KMS-11 (cell line): ENCODE measurements around the gene GLRX2.

Experiments
- H2AFZ ChIP-seq: fragments of 200-600 bp; sonication (generic); 2 replicates; pipeline ENCODE4 v1.6.1; 2016; ENCODE audit warnings: antibody characterized with exemption, mixed run types, low read depth
- H3K27ac ChIP-seq: fragments of 200-600 bp; sonication (generic); 2 replicates; pipeline ENCODE4 v1.6.1; 2016; ENCODE audit warnings: mild to moderate bottlenecking, mixed run types
- H3K27me3 ChIP-seq: fragments of 200-600 bp; sonication (generic); 2 replicates; pipeline ENCODE4 v1.6.1; 2017; ENCODE audit warnings: mild to moderate bottlenecking, low read depth, mixed run types, moderate library complexity; ENCODE audit not compliant: insufficient read depth
- H3K36me3 ChIP-seq: fragments of 200-600 bp; sonication (generic); 2 replicates; pipeline ENCODE4 v1.6.1; 2017; ENCODE audit warnings: mild to moderate bottlenecking, mixed run types; ENCODE audit not compliant: insufficient read depth
- H3K4me1 ChIP-seq: fragments of 200-600 bp; sonication (generic); 2 replicates; pipeline ENCODE4 v1.6.1; 2016; ENCODE audit warnings: mild to moderate bottlenecking, low read depth, mixed run types; ENCODE audit not compliant: poor library complexity, severe bottlenecking
- H3K4me2 ChIP-seq: fragments of 200-600 bp; sonication (generic); 2 replicates; pipeline ENCODE4 v1.7.0; 2016; ENCODE audit warnings: mild to moderate bottlenecking, mixed run types
- H3K4me3 ChIP-seq: fragments of 200-600 bp; sonication (generic); IDR thresholded peaks from 2 replicates; pipeline ENCODE4 v1.6.1; 2017; ENCODE audit warnings: low read depth, low read length, mixed read lengths; ENCODE audit not compliant: insufficient read depth
- H3K79me2 ChIP-seq: fragments of 200-600 bp; sonication (generic); 2 replicates; pipeline ENCODE4 v1.6.1; 2016; ENCODE audit warnings: low read depth, mixed run types; ENCODE audit not compliant: insufficient read depth
- H3K9ac ChIP-seq: fragments of 200-600 bp; sonication (generic); 2 replicates; pipeline ENCODE4 v1.6.1; 2016; ENCODE audit warnings: mild to moderate bottlenecking, mixed run types
- H4K20me1 ChIP-seq: fragments of 200-600 bp; sonication (generic); 2 replicates; pipeline ENCODE4 v1.6.1; 2016; ENCODE audit warnings: mild to moderate bottlenecking, mixed run types; ENCODE audit not compliant: insufficient read depth
- TF ChIP-seq, protein P1 (sequence below): fragments of 200-600 bp; sonication (generic); conservative IDR thresholded peaks from 2 replicates; pipeline ENCODE4 v1.6.1; 2017; ENCODE audit warnings: low read depth, mild to moderate bottlenecking, antibody characterized with exemption, low read length, moderate library complexity, mixed read lengths

Gene GLRX2

DNA sequence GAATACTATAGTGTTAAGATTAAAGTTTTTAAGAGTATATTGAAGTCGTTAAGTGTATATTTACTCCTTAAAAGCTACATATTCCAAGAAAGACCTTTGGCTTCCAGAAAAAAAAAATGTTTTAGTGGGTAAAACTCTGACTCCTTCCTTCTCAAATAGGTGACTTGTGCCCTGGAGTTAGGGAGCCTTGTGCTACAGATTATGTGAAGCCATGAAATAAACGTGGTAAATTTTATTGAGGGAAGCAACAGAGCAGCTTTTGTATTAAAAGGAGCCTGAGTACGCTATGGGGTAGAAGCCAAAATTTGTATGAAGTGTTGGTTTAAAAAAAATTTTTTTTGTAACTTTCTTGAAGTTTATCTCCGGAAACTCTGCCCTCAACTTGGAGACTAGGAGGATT lies 44.8 kb downstream of the GLRX2 start:
- TF ChIP-seq, protein P1, sequence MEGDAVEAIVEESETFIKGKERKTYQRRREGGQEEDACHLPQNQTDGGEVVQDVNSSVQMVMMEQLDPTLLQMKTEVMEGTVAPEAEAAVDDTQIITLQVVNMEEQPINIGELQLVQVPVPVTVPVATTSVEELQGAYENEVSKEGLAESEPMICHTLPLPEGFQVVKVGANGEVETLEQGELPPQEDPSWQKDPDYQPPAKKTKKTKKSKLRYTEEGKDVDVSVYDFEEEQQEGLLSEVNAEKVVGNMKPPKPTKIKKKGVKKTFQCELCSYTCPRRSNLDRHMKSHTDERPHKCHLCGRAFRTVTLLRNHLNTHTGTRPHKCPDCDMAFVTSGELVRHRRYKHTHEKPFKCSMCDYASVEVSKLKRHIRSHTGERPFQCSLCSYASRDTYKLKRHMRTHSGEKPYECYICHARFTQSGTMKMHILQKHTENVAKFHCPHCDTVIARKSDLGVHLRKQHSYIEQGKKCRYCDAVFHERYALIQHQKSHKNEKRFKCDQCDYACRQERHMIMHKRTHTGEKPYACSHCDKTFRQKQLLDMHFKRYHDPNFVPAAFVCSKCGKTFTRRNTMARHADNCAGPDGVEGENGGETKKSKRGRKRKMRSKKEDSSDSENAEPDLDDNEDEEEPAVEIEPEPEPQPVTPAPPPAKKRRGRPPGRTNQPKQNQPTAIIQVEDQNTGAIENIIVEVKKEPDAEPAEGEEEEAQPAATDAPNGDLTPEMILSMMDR: no peak
- Histone ChIP-seq H3K27me3 (no peaks in the 10 kb centered on the region), H3K4me2 (peak overlapping the region; percentile 89), H3K79me2 (peaks cover 92% of the 10 kb centered on the region), H3K9ac (peak overlapping the region; percentile 92), H3K27ac (peak overlapping the region; percentile 84), H4K20me1 (0 out of 2 replicates have a peak, but pooled peaks cover 3% of the 10 kb centered on the region), H3K4me3 (peak overlapping the region; percentile 26), H3K4me1 (peaks cover 54% of the 10 kb centered on the region), H3K36me3 (no peaks in the 10 kb centered on the region), H2AFZ (peak overlapping the region; percentile 84)

DNA sequence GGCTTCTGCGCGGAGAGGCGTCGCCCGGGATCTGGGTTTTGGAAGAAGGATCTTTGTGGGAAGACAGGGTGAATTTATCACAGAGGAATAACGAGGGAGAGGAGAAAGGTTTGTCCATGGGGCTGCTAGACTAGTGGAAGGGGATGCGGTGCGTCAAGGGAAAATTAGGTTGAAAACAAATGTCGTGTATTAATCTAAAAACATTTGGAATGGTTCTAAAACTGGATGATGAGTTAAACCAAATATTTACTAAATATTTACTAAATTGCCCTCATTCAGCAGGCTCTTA lies 45.2 kb downstream of the GLRX2 start:
- Histone ChIP-seq H3K27ac (peak overlapping the region; percentile 84), H3K36me3 (no peaks in the 10 kb centered on the region), H3K79me2 (peaks cover 92% of the 10 kb centered on the region), H3K9ac (peak overlapping the region; percentile 92), H3K4me3 (peak overlapping the region; percentile 26), H3K27me3 (no peaks in the 10 kb centered on the region), H2AFZ (peak overlapping the region; percentile 84), H3K4me2 (peak overlapping the region; percentile 89), H4K20me1 (0 out of 2 replicates have a peak, but pooled peaks cover 3% of the 10 kb centered on the region), H3K4me1 (peaks cover 54% of the 10 kb centered on the region)
- TF ChIP-seq, protein P1: no peak

DNA sequence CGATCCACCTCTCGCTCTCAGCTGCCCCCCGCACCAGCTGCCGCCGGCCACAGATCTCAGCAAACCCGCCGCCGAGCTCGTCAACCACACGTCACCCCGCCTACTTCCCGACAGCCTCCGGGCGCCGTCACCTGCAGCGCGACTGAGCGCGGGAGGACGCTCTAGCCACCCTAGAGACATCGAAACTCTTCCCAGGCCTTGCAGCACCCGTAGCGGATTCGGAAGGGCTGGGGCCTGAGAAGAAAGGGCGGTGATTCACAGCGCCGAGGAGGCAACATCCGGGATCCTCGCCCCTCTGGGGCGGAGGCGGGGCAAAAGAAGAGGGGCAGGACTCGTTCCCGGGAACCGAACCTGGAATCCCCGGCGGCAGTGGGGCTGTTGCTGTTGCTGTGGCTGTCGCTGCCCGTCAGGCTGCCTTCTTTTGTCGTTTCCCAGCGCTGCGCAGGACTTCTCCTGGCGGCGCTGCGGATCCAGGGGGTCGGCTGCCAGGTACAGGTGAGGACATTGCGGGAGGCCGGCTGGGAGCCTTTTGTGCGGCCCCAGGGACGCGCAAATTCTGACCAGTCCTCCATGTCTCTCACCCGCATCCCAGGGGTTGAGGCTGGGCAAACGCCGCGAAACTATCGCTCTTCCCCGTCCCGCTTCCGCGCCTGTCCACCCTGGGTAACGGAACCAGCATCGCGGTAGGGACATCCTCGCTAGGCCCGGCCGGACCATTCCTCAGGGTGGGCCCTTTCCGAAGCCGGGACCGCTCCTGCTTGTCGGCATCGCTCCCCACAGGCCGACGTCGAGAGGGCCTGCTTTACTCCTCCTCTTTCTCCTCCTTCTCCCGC lies 45.7 kb downstream of the GLRX2 start, which contains the start of the genes RO60 and UCHL5:
TSS of gene RO60 (plus strand) at position 331 of the 833 bp plus-strand sequence. CDS start 9,443 bp downstream, outside the sequence.
TSS of gene UCHL5 (minus strand) at position 79 of the 833 bp plus-strand sequence. CDS start 100 bp downstream, outside the sequence.
- peak within 1 kb of the TSS; percentile 84 for H2AFZ ChIP-seq
- peak within 1 kb of the TSS; percentile 97 for H3K4me3 ChIP-seq
- peak within 1 kb of the TSS; percentile 92 for H3K9ac ChIP-seq
- TF ChIP-seq, protein P1: no peak
- H3K36me3 ChIP-seq: no peaks in the 10 kb centered on the region
- H4K20me1 ChIP-seq: 0 out of 2 replicates have a peak, but pooled peaks cover 3% of the 10 kb centered on the region
- H3K79me2 ChIP-seq: peaks cover 92% of the 10 kb centered on the region
- H3K4me1 ChIP-seq: peaks cover 54% of the 10 kb centered on the region
- H3K27ac ChIP-seq: peak within 1 kb of the TSS; percentile 84
- peak within 1 kb of the TSS; percentile 89 for H3K4me2 ChIP-seq
- H3K27me3 ChIP-seq: no peaks in the 10 kb centered on the region

DNA sequence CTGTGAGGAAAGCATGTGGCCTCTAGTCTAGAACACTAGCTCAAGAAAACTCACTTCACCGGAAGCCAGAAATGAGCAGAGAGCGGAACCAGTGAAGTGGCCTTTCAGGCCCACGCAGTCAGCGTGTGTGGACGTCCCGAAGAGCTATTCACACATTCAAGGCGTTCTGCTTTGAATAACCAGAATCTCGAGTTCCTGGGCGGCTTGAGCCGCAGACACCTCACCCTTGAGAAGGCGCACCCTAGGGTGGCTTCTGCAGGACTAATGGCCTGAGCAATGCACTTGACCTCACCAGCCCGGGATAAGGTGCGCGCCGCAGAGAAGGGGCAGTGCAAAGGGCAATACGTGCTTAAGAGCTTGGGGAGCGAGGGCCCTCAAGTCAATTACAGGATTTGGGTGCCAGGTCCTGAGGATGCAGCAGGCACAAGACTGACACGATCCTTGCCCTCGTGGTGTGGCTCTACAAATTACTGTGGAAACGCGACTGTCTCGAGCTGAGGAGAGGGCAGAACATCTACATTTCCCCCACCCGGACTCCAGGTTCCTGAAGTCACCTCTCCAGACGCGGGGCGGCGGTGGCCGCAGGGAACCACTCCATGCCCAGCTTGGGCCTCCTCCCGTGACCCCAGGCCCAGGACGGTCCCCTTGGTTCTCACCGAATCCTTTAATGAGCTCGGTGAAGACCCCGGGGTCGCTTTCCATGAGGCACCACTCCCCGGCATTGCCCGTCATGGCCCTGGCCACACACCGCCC lies 46.5 kb downstream of the GLRX2 start:
- H2AFZ ChIP-seq: peak overlapping the region; percentile 84
- H3K9ac ChIP-seq: peak overlapping the region; percentile 92
- H3K36me3 ChIP-seq: no peaks in the 10 kb centered on the region
- TF ChIP-seq, protein P1: no peak
- peak overlapping the region; percentile 97 for H3K4me3 ChIP-seq
- H3K27me3 ChIP-seq: no peaks in the 10 kb centered on the region
- H4K20me1 ChIP-seq: 0 out of 2 replicates have a peak, but pooled peaks cover 3% of the 10 kb centered on the region
- H3K79me2 ChIP-seq: peaks cover 92% of the 10 kb centered on the region
- peak overlapping the region; percentile 84 for H3K27ac ChIP-seq
- peaks cover 54% of the 10 kb centered on the region for H3K4me1 ChIP-seq
- peak overlapping the region; percentile 72 for H3K4me2 ChIP-seq
